ENCODE measurements around the gene ENTPD1.
A peak's percentile ranks its signal among the peaks of the same experiment; 100 is the strongest.

Gene ENTPD1

GRCh38 chr10:95833042-95833610, 77.2 kb downstream of the ENTPD1 start:
- no peak for DNase-seq

GRCh38 chr10:95834406-95834805, 78.4 kb downstream of the ENTPD1 start:
- DNase-seq, result no peak

GRCh38 chr10:95835149-95835860, 79.3 kb downstream of the ENTPD1 start:
- DNase-seq, result no peak

- DNase-seq, result no peak
These were observed 79.9 kb downstream of the ENTPD1 start for GRCh38 chr10:95835911-95836310.

- no peak for DNase-seq
These were observed 80.8 kb downstream of the ENTPD1 start for GRCh38 chr10:95836610-95837355.

- no peak for DNase-seq
These were observed 81.4 kb downstream of the ENTPD1 start for GRCh38 chr10:95837356-95837776.

GRCh38 chr10:95837783-95838182, 81.8 kb downstream of the ENTPD1 start:
- no peak for DNase-seq

- DNase-seq, result no peak
These were observed 84.2 kb downstream of the ENTPD1 start for GRCh38 chr10:95840121-95840520.

- DNase-seq, result no peak
These were observed 84.7 kb downstream of the ENTPD1 start for GRCh38 chr10:95840681-95841080.

GRCh38 chr10:95841661-95842498, 85.9 kb downstream of the ENTPD1 start:
- DNase-seq, result peak; percentile 50

- DNase-seq, result no peak
These were observed 89.4 kb downstream of the ENTPD1 start for GRCh38 chr10:95845411-95845810.

GRCh38 chr10:95847007-95847406, 91.0 kb downstream of the ENTPD1 start:
- no peak for DNase-seq

GRCh38 chr10:95848841-95849240, 92.9 kb downstream of the ENTPD1 start:
- no peak for DNase-seq

GRCh38 chr10:95850791-95851190, 94.8 kb downstream of the ENTPD1 start:
- DNase-seq, result no peak

- no peak for DNase-seq
These were observed 104.4 kb downstream of the ENTPD1 start for GRCh38 chr10:95860166-95860940.

GRCh38 chr10:95861386-95861785, 105.4 kb downstream of the ENTPD1 start:
- DNase-seq, result no peak

- peak; percentile 20 for DNase-seq
These were observed 109.2 kb downstream of the ENTPD1 start for GRCh38 chr10:95864906-95865813.

- DNase-seq, result no peak
These were observed 110.0 kb downstream of the ENTPD1 start for GRCh38 chr10:95865814-95866466.

GRCh38 chr10:95866467-95866842, 110.5 kb downstream of the ENTPD1 start:
- DNase-seq, result no peak

GRCh38 chr10:95867866-95868265, 111.9 kb downstream of the ENTPD1 start:
- no peak for DNase-seq
